Panc1 (cell line): ENCODE results near the gene ILDR2. TPM values are rescaled to one million over a fixed set of nuclear protein-coding genes. Genes with fewer than 3 reads are reported as not detected.

Experiments used
- ATAC-seq: fragments of 200-7000 bp; cut with Tn5 transposase; 2 replicates; pipeline ENCODE4 v1.9.1; 2020; ENCODE audit warnings: mild to moderate bottlenecking, moderate library complexity
- BruUV-seq: library from RNA; stranded (reverse); fragments of 400-500 nt; replicated peaks from 2 replicates; lab custom pipeline; 2021; lab: Mats Ljungman, UMichigan
- CTCF ChIA-PET: fragments of 300-600 bp; sonication (Branson Sonifier 250); formaldehyde crosslinking; loops from one replicate; lab custom pipeline; 2022; ENCODE audit warnings: antibody characterized with exemption; lab: Charles Lee
- POLR2A ChIA-PET: fragments of 300-600 bp; sonication (Branson Sonifier 250); formaldehyde crosslinking; loops from one replicate; lab custom pipeline; 2022; ENCODE audit warnings: antibody characterized with exemption; lab: Charles Lee
- DNase-seq: peaks from one replicate; pipeline ENCODE4 v3.0.0-alpha.2; 2010; ENCODE audit warnings: low read depth, low spot score
- H3K27ac ChIP-seq: 2 replicates; pipeline ENCODE4 v1.5.1; 2011; ENCODE audit warnings: mild to moderate bottlenecking, low read length, inconsistent platforms
- H3K27me3 ChIP-seq: fragments of 200-500 bp; sonication (Bioruptor generic); 2 replicates; pipeline ENCODE4 v1.6.0; 2014; ENCODE audit warnings: low read length, inconsistent platforms; ENCODE audit not compliant: control insufficient read depth, insufficient read depth
- H3K36me3 ChIP-seq: fragments of 200-500 bp; sonication (Bioruptor generic); 2 replicates; pipeline ENCODE4 v1.5.1; 2014; ENCODE audit warnings: inconsistent platforms, mild to moderate bottlenecking, low read length, moderate library complexity; ENCODE audit not compliant: control insufficient read depth, insufficient read depth
- H3K4me1 ChIP-seq: 2 replicates; pipeline ENCODE4 v1.5.1; 2011; ENCODE audit warnings: inconsistent platforms, mild to moderate bottlenecking, low read length, moderate library complexity; ENCODE audit not compliant: control insufficient read depth, insufficient read depth
- H3K4me3 ChIP-seq, 2 experiments: 2 replicates each; pipeline ENCODE4 v1.5.1; 2011 to 2012; ENCODE audit warnings: low read depth in 2 of 2, low read length in 2 of 2, mild to moderate bottlenecking in 2 of 2, inconsistent platforms in 1 of 2, moderate library complexity in 1 of 2
- H3K9me3 ChIP-seq: fragments of 200-500 bp; sonication (Bioruptor generic); 2 replicates; pipeline ENCODE4 v1.5.1; 2014; ENCODE audit warnings: low read depth, mild to moderate bottlenecking, inconsistent platforms, low read length, moderate library complexity; ENCODE audit not compliant: control insufficient read depth, insufficient read depth
- CTCF ChIP-seq: fragments of 450-650 bp; IDR thresholded peaks from 2 replicates; pipeline ENCODE4 v1.5.1; 2017; ENCODE audit warnings: mild to moderate bottlenecking
- POLR2AphosphoS5 ChIP-seq: IDR thresholded peaks from 2 replicates; pipeline ENCODE4 v1.6.1; 2012; ENCODE audit warnings: mild to moderate bottlenecking, low read depth, low read length, moderate library complexity
- REST ChIP-seq, 2 experiments: IDR thresholded peaks; 2 replicates each; pipeline ENCODE4 v1.6.1; 2011 to 2012; ENCODE audit warnings: low read depth in 2 of 2, control low read depth in 1 of 2, low read length in 1 of 2, mild to moderate bottlenecking in 1 of 2, moderate library complexity in 1 of 2; ENCODE audit not compliant: insufficient read depth in 1 of 2
- SIN3A ChIP-seq: IDR thresholded peaks from 2 replicates; pipeline ENCODE4 v1.6.1; 2012; ENCODE audit warnings: low read depth, mild to moderate bottlenecking, low read length, moderate library complexity, borderline replicate concordance; ENCODE audit not compliant: insufficient read depth
- TCF7L2 ChIP-seq: IDR thresholded peaks from 2 replicates; pipeline ENCODE4 v1.6.1; 2011; ENCODE audit warnings: mild to moderate bottlenecking, low read depth, low read length, inconsistent platforms
- in situ Hi-C: cut with HindIII; loops from 2 replicates; pipeline ENCODE4 v1.10.0; 2016; ENCODE audit warnings: low sequenced_read_pairs, low pct_unique_long_range_greater_than_20kb
- intact Hi-C: fragments of 100-400 bp; cut with micrococcal nuclease; formaldehyde crosslinking; loops from one replicate; pipeline ENCODE4 v1.10.0; 2022; ENCODE audit not compliant: unreplicated experiment
- total RNA-seq: library from RNA; stranded (reverse); gene quantifications from one replicate; pipeline ENCODE4 v1.2.1, GENCODE V29; 2021; ENCODE audit not compliant: unreplicated experiment

The ILDR2 gene
- total RNA-seq, 1 experiment from 2014 or later, result 0.08 TPM

GRCh38 chr1:166971252-166971651 is 4.1 kb downstream of the ILDR2 start:
- ChIA-PET POLR2A (no interaction called here), CTCF (no interaction called here)
- intact Hi-C loops (no loop called here), in situ Hi-C loops (no loop called here)
- H3K27me3 ChIP-seq, result peaks cover 37% of the 10 kb centered on the region
- no peak for DNase-seq
- H3K4me3 ChIP-seq, result no peak overlapping the region
- no peak overlapping the region for H3K27ac ChIP-seq
- TF ChIP-seq CTCF, result no peak
- no peak for TF ChIP-seq SIN3A
- no peak for TF ChIP-seq TCF7L2
- TF ChIP-seq POLR2AphosphoS5, result no peak
- no peak for TF ChIP-seq REST (IDR thresholded peaks at IDR 0.05; ENCODE audit: insufficient read depth in 1 of 2, low read depth in 2 of 2, low read length in 1 of 2)
- no peaks in the 10 kb centered on the region; the same call in 1 of the 2 replicates for H3K36me3 ChIP-seq
- H3K4me1 ChIP-seq, result peaks cover 6% of the 10 kb centered on the region
- no peak for ATAC-seq
- BruUV-seq, result no TSS peak
- H3K9me3 ChIP-seq, result no peaks in the 10 kb centered on the region

GRCh38 chr1:166969074-166969677 is 6.2 kb downstream of the ILDR2 start:
- H3K4me3 ChIP-seq, result no peak overlapping the region
- TF ChIP-seq REST (IDR thresholded peaks at IDR 0.05; ENCODE audit: insufficient read depth in 1 of 2, low read depth in 2 of 2, low read length in 1 of 2) (no peak), CTCF (no peak), SIN3A (no peak), POLR2AphosphoS5 (no peak), TCF7L2 (no peak)
- ChIA-PET POLR2A (no interaction called here), CTCF (no interaction called here)
- ATAC-seq (no peak), DNase-seq (no peak)
- peaks cover 37% of the 10 kb centered on the region for H3K27me3 ChIP-seq
- intact Hi-C loops, result no loop called here
- H3K9me3 ChIP-seq, result no peaks in the 10 kb centered on the region
- no peaks in the 10 kb centered on the region for H3K4me1 ChIP-seq
- H3K36me3 ChIP-seq, result no peaks in the 10 kb centered on the region
- H3K27ac ChIP-seq, result no peak overlapping the region
- in situ Hi-C loops, result no loop called here
- BruUV-seq, result no TSS peak
